Keratinocyte (primary cell): ENCODE results near the gene CRP.

Experiments used
- CTCF ChIP-seq, 3 experiments: IDR thresholded peaks in 1 of 3; conservative IDR thresholded peaks in 1 of 3; optimal IDR thresholded peaks in 1 of 3; 2 replicates in 2 of 3; 3 replicates in 1 of 3; pipeline versions ENCODE3 to v1.5.1; 2011; ENCODE audit warnings: low read length in 3 of 3, mild to moderate bottlenecking in 3 of 3, moderate library complexity in 2 of 3, control low read depth in 1 of 3, inconsistent platforms in 1 of 3; ENCODE audit not compliant: insufficient read depth in 2 of 3; ENCODE audit errors: extremely low read depth in 1 of 3
- EZH2 ChIP-seq: IDR thresholded peaks from one replicate; pipeline ENCODE4 v1.6.1; 2012; ENCODE audit warnings: inconsistent platforms, mild to moderate bottlenecking, low read length, moderate library complexity

- no peak for TF ChIP-seq EZH2
- no peak for TF ChIP-seq CTCF (optimal IDR thresholded peaks at IDR 0.05 in 1 of 3, IDR thresholded peaks at IDR 0.05 in 1 of 3, conservative IDR thresholded peaks at IDR 0.05 in 1 of 3; ENCODE audit: extremely low read depth in 1 of 3, insufficient read depth in 2 of 3, low read length in 3 of 3)
These were observed 49.3 kb upstream of the CRP start for GRCh38 chr1:159763686-159764085.
